ENCODE measurements around the gene CALB2.
"Not testable (repeated sequence)": the region's sequence is repeated elsewhere in the genome, so short reads cannot be mapped to it uniquely, and the experiment has no call there.

Gene CALB2

GRCh38 chr16:71358464-71358998, at the start of gene CALB2:
Gene CALB2 (plus strand): TSS chr16:71358723. CDS start chr16:71358793, 70 bp downstream.
- DNase-seq (ENCODE audit: low read depth), result peak; percentile 23

- DNase-seq (ENCODE audit: low read depth), result no peak
Measured at GRCh38 chr16:71311553-71312158, 46.9 kb upstream of the CALB2 start.

- not testable (repeated sequence) for DNase-seq (ENCODE audit: low read depth)
Measured at GRCh38 chr16:71313591-71313990, 44.9 kb upstream of the CALB2 start.

- DNase-seq (ENCODE audit: low read depth), result no peak
Measured at GRCh38 chr16:71315269-71315668, 43.3 kb upstream of the CALB2 start.

- no peak for DNase-seq (ENCODE audit: low read depth)
Measured at GRCh38 chr16:71319999-71320398, 38.5 kb upstream of the CALB2 start.

GRCh38 chr16:71327720-71328119, 30.8 kb upstream of the CALB2 start:
- DNase-seq (ENCODE audit: low read depth), result no peak

- DNase-seq (ENCODE audit: low read depth), result no peak
Measured at GRCh38 chr16:71328151-71328550, 30.4 kb upstream of the CALB2 start.

- DNase-seq (ENCODE audit: low read depth), result no peak
Measured at GRCh38 chr16:71337631-71338030, 20.9 kb upstream of the CALB2 start.

GRCh38 chr16:71338193-71338592, 20.3 kb upstream of the CALB2 start:
- no peak for DNase-seq (ENCODE audit: low read depth)

GRCh38 chr16:71338632-71339031, 19.9 kb upstream of the CALB2 start:
- DNase-seq (ENCODE audit: low read depth), result no peak

GRCh38 chr16:71339236-71340171, 19.0 kb upstream of the CALB2 start:
- no peak for DNase-seq (ENCODE audit: low read depth)

GRCh38 chr16:71340406-71340805, 18.1 kb upstream of the CALB2 start:
- no peak for DNase-seq (ENCODE audit: low read depth)

GRCh38 chr16:71341881-71342280, 16.6 kb upstream of the CALB2 start:
- DNase-seq (ENCODE audit: low read depth), result no peak

GRCh38 chr16:71343078-71343477, 15.4 kb upstream of the CALB2 start:
- DNase-seq (ENCODE audit: low read depth), result no peak

GRCh38 chr16:71344315-71344905, 14.1 kb upstream of the CALB2 start:
- DNase-seq (ENCODE audit: low read depth), result no peak

GRCh38 chr16:71345031-71345430, 13.5 kb upstream of the CALB2 start:
- no peak for DNase-seq (ENCODE audit: low read depth)

- DNase-seq (ENCODE audit: low read depth), result no peak
Measured at GRCh38 chr16:71347146-71347545, 11.4 kb upstream of the CALB2 start.

- DNase-seq (ENCODE audit: low read depth), result no peak
Measured at GRCh38 chr16:71348262-71349085, 10.0 kb upstream of the CALB2 start.

- DNase-seq (ENCODE audit: low read depth), result no peak
Measured at GRCh38 chr16:71350821-71351557, 7.5 kb upstream of the CALB2 start.

- no peak for DNase-seq (ENCODE audit: low read depth)
Measured at GRCh38 chr16:71351558-71351901, 7.0 kb upstream of the CALB2 start.

GRCh38 chr16:71352466-71352865, 6.1 kb upstream of the CALB2 start:
- no peak for DNase-seq (ENCODE audit: low read depth)

All from GM04504 (cell line).